Effector memory CD4-positive, alpha-beta T cell (primary cell): ENCODE measurements around the gene KRTAP5-5.
"Not testable (repeated sequence)": the region's sequence is repeated elsewhere in the genome, so short reads cannot be mapped to it uniquely, and the experiment has no call there.

ENCODE experiments used
- DNase-seq, 3 donors: peaks; one replicate each; pipeline ENCODE4 v3.0.0-alpha.2; 2020
- H3K27ac ChIP-seq: 2 replicates; pipeline ENCODE4 v1.7.0; 2013; ENCODE audit warnings: mild to moderate bottlenecking, low read length, moderate library complexity; ENCODE audit not compliant: insufficient read depth, poor library complexity, severe bottlenecking
- H3K27me3 ChIP-seq: replicated peaks from 2 replicates; pipeline ENCODE4 v1.7.0; 2013; ENCODE audit warnings: mild to moderate bottlenecking, low read length; ENCODE audit not compliant: insufficient read depth, control insufficient read depth, poor library complexity, severe bottlenecking
- H3K36me3 ChIP-seq: 2 replicates; pipeline ENCODE4 v1.7.0; 2013; ENCODE audit warnings: mild to moderate bottlenecking, low read length, moderate library complexity; ENCODE audit not compliant: control insufficient read depth, insufficient read depth
- H3K4me1 ChIP-seq: 2 replicates; pipeline ENCODE4 v1.7.0; 2013; ENCODE audit warnings: low read length, mild to moderate bottlenecking; ENCODE audit not compliant: control insufficient read depth, insufficient read depth, poor library complexity, severe bottlenecking
- H3K4me3 ChIP-seq: 2 replicates; pipeline ENCODE4 v1.7.0; 2013; ENCODE audit warnings: low read length, low read depth, mild to moderate bottlenecking; ENCODE audit not compliant: insufficient read depth, poor library complexity, severe bottlenecking
- H3K9me3 ChIP-seq: 2 replicates; pipeline ENCODE4 v1.7.0; 2013; ENCODE audit warnings: mild to moderate bottlenecking, low read length, moderate library complexity; ENCODE audit not compliant: control insufficient read depth

Gene KRTAP5-5

GRCh38 chr11:1667121-1667850, 37.7 kb downstream of the KRTAP5-5 start:
- H3K4me3 ChIP-seq = no peak overlapping the region
- no peaks in the 10 kb centered on the region for H3K4me1 ChIP-seq
- H3K27me3 ChIP-seq = no peaks in the 10 kb centered on the region
- H3K27ac ChIP-seq = no peak overlapping the region
- DNase-seq = no peak
- no peaks in the 10 kb centered on the region for H3K9me3 ChIP-seq
- H3K36me3 ChIP-seq = no peaks in the 10 kb centered on the region

GRCh38 chr11:1667906-1668305, 38.3 kb downstream of the KRTAP5-5 start:
- Histone ChIP-seq H3K27ac (no peak overlapping the region), H3K4me1 (no peaks in the 10 kb centered on the region), H3K27me3 (no peaks in the 10 kb centered on the region), H3K9me3 (no peaks in the 10 kb centered on the region), H3K36me3 (no peaks in the 10 kb centered on the region), H3K4me3 (no peak overlapping the region)
- DNase-seq = no peak

- Histone ChIP-seq H3K4me1 (no peaks in the 10 kb centered on the region), H3K36me3 (no peaks in the 10 kb centered on the region), H3K27ac (no peak overlapping the region), H3K9me3 (no peaks in the 10 kb centered on the region), H3K27me3 (no peaks in the 10 kb centered on the region), H3K4me3 (no peak overlapping the region)
- DNase-seq = no peak
Observed at GRCh38 chr11:1668911-1669473, 39.4 kb downstream of the KRTAP5-5 start.

- no peak overlapping the region for H3K4me3 ChIP-seq
- no peaks in the 10 kb centered on the region for H3K4me1 ChIP-seq
- no peaks in the 10 kb centered on the region for H3K9me3 ChIP-seq
- no peaks in the 10 kb centered on the region for H3K36me3 ChIP-seq
- H3K27ac ChIP-seq = no peak overlapping the region
- no peaks in the 10 kb centered on the region for H3K27me3 ChIP-seq
- no peak for DNase-seq
Observed at GRCh38 chr11:1669546-1670218, 40.1 kb downstream of the KRTAP5-5 start.

DNA sequence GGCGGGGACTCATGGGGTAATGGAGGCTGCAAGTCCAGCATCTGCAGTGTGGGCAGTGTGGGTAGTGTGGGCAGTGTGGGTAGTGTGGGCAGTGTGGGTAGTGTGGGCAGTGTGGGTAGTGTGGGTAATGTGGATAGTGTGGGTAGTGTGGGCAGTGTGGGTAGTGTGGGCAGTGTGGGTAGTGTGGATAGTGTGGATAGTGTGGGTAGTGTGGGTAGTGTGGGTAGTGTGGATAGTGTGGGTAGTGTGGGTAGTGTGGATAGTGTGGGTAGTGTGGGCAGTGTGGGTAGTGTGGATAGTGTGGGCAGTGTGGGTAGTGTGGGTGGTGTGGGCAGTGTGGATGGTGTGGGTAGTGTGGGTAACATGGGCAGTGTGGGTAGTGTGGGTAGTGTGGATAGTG, 40.9 kb downstream of the KRTAP5-5 start:
- H3K36me3 ChIP-seq, H3K9me3 ChIP-seq, H3K4me1 ChIP-seq, H3K27ac ChIP-seq, H3K4me3 ChIP-seq, H3K27me3 ChIP-seq, DNase-seq: not testable (repeated sequence)

DNA sequence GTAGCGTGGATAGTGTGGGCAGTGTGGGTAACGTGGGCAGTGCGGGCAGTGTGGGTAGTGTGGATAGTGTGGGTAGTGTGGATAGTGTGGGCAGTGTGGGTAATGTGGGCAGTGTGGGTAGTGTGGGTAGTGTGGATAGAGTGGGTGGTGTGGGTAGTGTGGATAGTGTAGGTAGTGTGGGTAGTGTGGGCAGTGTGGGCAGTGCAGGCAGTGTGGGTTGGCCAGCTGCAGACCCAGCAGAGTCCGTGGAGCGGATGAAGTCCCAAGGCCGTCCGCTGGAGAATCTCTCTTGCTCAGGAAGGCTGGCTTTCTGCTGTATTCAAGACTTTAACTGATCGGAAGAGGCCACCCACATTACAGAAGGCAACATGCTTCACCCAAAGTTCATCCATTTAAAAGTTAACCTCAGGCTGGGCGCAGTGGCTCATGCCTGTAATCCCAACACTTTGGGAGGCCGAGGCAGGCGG, 41.4 kb downstream of the KRTAP5-5 start:
- Histone ChIP-seq H3K4me3 (no peak overlapping the region), H3K36me3 (no peaks in the 10 kb centered on the region), H3K27ac (no peak overlapping the region), H3K4me1 (no peaks in the 10 kb centered on the region), H3K9me3 (no peaks in the 10 kb centered on the region), H3K27me3 (no peaks in the 10 kb centered on the region)
- DNase-seq = no peak

GRCh38 chr11:1671658-1672057, 42.1 kb downstream of the KRTAP5-5 start:
- no peaks in the 10 kb centered on the region for H3K27me3 ChIP-seq
- H3K4me3 ChIP-seq = no peak overlapping the region
- H3K36me3 ChIP-seq = no peaks in the 10 kb centered on the region
- no peaks in the 10 kb centered on the region for H3K4me1 ChIP-seq
- no peaks in the 10 kb centered on the region for H3K9me3 ChIP-seq
- no peak for DNase-seq
- H3K27ac ChIP-seq = no peak overlapping the region

- DNase-seq = no peak
- H3K9me3 ChIP-seq = no peaks in the 10 kb centered on the region
- H3K4me3 ChIP-seq = no peak overlapping the region
- no peaks in the 10 kb centered on the region for H3K4me1 ChIP-seq
- H3K36me3 ChIP-seq = no peaks in the 10 kb centered on the region
- no peaks in the 10 kb centered on the region for H3K27me3 ChIP-seq
- no peak overlapping the region for H3K27ac ChIP-seq
Observed at GRCh38 chr11:1672613-1673350, 43.2 kb downstream of the KRTAP5-5 start.

DNA sequence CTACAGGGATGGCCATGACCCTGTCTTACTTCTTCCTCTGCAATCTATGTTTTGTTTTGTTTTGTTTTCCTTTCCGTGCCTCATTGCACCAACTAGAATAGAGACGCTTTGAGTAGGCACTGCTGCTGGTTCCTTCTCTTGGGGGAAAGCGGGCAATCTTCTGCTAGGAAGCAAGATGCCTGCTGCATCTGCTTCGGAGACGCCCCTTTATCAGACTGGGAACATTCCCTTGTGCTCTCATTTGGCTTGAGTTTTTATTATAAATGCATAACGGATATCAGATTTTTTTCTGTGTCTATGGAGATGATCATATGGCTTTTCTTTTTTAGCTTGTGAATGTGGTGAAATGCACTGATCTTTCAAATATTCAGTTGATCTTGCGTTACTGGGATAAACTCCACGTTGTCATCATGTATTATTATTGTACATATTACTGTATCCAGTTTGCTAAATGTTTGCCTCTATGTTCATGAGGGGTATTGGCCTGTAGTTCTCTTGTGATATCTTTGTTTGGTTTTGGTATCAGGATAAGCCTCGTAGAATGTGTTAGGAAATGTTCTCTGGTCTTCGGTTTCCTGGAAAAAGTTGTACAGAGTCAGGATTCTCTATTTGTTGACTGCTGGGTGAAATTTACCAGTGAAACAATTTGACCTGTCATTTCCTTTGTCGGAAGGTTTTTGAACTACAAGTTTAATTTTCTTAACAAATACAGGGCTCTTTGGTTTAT, 44.0 kb downstream of the KRTAP5-5 start:
- H3K4me1 ChIP-seq = no peaks in the 10 kb centered on the region
- H3K4me3 ChIP-seq = no peak overlapping the region
- H3K27me3 ChIP-seq = no peaks in the 10 kb centered on the region
- no peaks in the 10 kb centered on the region for H3K36me3 ChIP-seq
- no peaks in the 10 kb centered on the region for H3K9me3 ChIP-seq
- no peak overlapping the region for H3K27ac ChIP-seq
- DNase-seq = no peak
